DND-41 (cell line): Measurements from ENCODE around the gene KCNAB2.

Experiments used
- EZH2 ChIP-seq: IDR thresholded peaks from 3 replicates; pipeline ENCODE4 v1.6.1; 2012; ENCODE audit warnings: borderline replicate concordance, low read depth, mild to moderate bottlenecking, moderate library complexity, low read length, inconsistent platforms; ENCODE audit not compliant: severe bottlenecking
- TF ChIP-seq, protein P1 (sequence below): IDR thresholded peaks from 2 replicates; pipeline ENCODE4 v1.5.1; 2012; ENCODE audit warnings: borderline replicate concordance, low read length, moderate library complexity, mild to moderate bottlenecking; ENCODE audit not compliant: poor library complexity, severe bottlenecking; ENCODE audit errors: extremely low read depth

DNA sequence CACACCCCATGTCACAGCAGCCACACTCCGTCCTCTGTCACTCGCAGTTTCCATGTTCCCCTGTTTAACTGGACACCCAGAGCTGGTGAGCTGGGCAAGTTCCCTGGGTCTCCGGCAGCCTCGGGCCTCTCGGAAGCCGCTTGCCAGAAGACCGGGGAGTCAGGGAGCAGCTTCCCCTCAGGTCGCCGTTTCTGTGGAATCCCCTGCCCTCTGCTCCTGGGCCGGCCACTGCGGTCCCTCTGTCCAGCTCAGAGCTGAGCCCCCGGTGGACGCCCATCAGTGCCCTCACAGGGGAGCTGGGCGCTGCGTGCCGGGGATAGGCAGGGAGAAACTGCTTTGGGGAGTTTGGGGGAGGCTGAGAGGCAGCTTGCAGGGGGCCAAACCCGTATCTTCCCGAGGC lies 37.7 kb downstream of the KCNAB2 start:
- TF ChIP-seq, protein P1, sequence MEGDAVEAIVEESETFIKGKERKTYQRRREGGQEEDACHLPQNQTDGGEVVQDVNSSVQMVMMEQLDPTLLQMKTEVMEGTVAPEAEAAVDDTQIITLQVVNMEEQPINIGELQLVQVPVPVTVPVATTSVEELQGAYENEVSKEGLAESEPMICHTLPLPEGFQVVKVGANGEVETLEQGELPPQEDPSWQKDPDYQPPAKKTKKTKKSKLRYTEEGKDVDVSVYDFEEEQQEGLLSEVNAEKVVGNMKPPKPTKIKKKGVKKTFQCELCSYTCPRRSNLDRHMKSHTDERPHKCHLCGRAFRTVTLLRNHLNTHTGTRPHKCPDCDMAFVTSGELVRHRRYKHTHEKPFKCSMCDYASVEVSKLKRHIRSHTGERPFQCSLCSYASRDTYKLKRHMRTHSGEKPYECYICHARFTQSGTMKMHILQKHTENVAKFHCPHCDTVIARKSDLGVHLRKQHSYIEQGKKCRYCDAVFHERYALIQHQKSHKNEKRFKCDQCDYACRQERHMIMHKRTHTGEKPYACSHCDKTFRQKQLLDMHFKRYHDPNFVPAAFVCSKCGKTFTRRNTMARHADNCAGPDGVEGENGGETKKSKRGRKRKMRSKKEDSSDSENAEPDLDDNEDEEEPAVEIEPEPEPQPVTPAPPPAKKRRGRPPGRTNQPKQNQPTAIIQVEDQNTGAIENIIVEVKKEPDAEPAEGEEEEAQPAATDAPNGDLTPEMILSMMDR = no peak
- TF ChIP-seq EZH2 = no peak
